ENCODE measurements around the gene S100A2.

Gene S100A2

GRCh38 chr1:153544453-153545066, 21.1 kb downstream of the S100A2 start:
- no peak for DNase-seq (ENCODE audit: low spot score)

DNA sequence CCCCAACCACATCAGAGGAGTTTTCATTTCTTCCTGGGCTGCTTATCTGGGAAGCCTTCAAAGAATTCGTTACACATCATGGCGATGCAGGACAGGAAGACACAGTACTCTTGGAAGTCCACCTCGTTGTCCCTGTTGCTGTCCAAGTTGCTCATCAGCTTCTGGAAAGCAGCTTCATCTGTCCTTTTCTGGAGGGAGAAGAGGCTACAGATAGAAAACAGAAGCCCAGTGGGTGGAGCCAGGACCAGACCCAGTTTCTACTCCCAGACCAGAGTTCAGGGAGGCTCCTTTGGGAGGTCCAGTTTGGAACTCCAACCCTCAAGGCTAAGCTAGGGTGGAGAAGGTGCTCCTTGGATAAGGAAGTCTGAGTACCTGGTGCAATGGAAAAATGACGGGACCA, 21.9 kb downstream of the S100A2 start:
- DNase-seq (ENCODE audit: low spot score), result no peak

GRCh38 chr1:153542956-153543711, 22.5 kb downstream of the S100A2 start:
- no peak for DNase-seq (ENCODE audit: low spot score)

DNA sequence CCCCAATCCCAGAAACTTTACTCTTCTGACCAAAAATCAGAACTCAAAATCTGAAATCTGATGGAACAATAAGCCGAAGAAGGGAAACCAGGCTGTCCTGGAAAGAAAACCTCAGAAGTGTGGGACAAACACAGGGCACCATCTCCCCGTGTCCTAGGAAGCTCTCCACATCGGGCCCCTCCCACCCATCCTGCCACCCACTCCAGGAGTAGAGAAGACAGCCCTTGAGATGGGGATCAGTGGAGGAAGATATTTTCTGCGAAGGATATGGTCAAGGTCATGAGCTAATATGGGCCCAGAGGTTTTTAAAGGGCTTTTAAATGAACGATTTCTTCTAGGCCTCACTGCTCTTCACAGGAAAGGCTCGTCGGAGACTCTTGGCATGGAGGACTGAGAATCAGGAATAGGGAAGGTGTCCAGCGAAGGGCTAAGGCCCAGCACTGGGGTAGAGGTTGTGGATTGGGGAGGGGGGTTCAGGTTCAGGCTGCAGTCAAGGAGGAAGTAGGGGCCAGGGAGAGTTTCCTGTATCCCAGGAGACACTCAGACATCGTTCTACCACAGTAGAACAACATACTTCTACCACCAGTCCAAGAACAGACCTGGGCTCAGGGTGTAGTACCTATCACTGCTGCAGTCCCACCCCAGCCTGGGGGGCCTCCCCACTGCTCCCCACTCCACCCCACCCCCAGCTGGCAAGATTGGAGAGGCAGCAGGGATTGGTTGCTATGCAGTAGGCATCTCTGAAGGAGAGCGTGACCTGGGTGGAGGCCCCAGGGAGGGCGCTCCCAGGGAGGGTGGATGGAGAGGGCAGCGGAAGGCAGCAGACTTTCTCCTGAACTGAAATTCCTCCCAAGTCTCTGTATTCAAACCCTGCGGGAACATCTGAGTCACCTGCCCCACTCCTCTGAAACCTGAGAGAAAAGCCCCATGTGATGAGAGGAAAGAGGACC, 23.7 kb downstream of the S100A2 start:
- no peak for DNase-seq (ENCODE audit: low spot score)

DNA sequence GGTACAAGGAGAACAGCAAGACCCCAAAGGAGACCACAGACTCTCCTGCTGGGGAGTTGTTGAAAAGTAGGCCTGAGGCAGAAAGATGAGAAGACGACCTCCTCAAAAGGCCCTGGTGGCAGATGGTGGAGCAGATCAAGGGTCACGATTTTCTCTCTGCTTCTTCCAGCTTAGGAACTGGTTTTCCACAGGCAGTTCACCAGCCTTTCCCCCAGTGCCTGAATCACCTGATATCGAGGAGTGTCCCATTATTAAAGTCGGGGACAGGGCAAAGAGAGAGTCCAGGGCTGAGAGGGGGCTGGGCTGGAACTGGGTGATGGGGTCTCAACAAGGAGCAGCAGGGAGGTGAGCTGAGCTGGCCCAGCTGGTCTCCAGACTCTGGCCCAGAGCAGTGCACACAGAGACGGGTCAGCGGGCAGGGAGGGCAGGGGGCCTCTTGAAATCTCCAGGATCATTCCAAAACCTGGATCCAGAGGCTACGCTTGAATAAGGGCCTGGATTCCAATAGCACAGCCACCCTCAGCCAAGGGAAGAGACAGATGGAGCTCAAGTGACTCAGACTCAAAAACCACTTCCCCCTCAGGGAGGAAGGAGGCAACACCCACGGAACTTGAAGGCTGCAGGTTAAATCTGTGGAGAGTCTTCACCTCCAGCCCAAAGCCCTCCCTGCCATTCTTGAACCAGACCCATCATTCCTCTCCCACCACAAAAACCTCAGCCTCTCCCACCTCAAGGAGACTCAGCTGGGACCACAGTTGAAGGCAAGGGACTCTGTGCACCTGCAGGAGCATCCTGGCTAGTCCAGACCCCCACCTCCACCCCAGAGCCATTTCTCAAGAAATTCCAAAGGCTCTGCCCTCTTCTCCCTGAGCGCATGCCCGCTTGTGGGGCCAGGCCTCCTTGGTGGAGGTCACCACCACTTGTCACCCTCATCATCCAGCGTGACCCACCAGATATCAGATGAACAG, 25.0 kb downstream of the S100A2 start, which contains the start of gene S100A5:
Gene S100A5 (minus strand): TSS at position 541 of the 968 bp plus-strand sequence. CDS start 743 bp downstream, outside the sequence.
- peak; percentile 51 for DNase-seq (ENCODE audit: low spot score)

DNA sequence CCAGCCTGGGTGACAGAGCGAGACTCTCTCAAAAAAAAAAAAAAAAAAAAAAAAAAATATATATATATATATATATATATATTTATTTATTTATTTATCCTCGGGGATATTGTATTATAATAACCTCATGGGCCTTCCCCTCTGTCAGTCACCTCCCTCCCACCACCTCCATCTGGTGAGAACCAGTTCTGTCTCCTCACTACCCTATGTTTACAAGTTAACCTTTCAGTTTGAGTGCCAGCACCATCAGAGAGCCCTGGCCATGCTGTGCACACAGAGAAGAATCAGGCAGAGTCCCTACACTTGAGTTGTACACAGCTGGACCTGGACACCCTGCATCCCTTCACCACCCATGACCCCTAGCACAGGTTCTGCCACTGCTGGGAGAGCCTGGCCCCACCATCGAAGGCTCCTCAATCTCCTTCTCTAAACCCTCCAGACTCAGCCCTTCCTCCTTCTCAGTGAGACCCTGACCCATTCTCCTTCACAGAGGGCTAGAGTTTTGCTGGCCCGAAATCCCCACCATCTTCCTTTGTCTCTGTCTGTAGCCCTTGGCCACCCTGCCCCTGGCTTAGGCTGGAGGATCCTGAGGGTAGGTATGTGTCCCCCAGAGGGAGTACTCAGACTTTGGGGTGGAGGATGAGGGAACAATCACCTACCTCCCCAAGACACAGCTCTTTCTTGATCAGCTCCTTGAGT, 26.1 kb downstream of the S100A2 start:
- no peak for DNase-seq (ENCODE audit: low spot score)

- peak; percentile 45 for DNase-seq (ENCODE audit: low spot score)
Measured at GRCh38 chr1:153538315-153538821, 27.3 kb downstream of the S100A2 start.

- no peak for DNase-seq (ENCODE audit: low spot score)
Measured at GRCh38 chr1:153537376-153537730, 28.3 kb downstream of the S100A2 start.

GRCh38 chr1:153536671-153537375, 28.8 kb downstream of the S100A2 start:
- no peak for DNase-seq (ENCODE audit: low spot score)

GRCh38 chr1:153536012-153536670, 29.5 kb downstream of the S100A2 start:
- peak; percentile 92 for DNase-seq (ENCODE audit: low spot score)

- DNase-seq (ENCODE audit: low spot score), result peak; percentile 49
Measured at GRCh38 chr1:153535242-153536011, 30.2 kb downstream of the S100A2 start, which contains the start of gene S100A6. S100A6 (minus strand) TSS chr1:153535991; CDS start chr1:153535339, 652 bp downstream.

GRCh38 chr1:153534925-153535241, 30.8 kb downstream of the S100A2 start:
- no peak for DNase-seq (ENCODE audit: low spot score)

DNA sequence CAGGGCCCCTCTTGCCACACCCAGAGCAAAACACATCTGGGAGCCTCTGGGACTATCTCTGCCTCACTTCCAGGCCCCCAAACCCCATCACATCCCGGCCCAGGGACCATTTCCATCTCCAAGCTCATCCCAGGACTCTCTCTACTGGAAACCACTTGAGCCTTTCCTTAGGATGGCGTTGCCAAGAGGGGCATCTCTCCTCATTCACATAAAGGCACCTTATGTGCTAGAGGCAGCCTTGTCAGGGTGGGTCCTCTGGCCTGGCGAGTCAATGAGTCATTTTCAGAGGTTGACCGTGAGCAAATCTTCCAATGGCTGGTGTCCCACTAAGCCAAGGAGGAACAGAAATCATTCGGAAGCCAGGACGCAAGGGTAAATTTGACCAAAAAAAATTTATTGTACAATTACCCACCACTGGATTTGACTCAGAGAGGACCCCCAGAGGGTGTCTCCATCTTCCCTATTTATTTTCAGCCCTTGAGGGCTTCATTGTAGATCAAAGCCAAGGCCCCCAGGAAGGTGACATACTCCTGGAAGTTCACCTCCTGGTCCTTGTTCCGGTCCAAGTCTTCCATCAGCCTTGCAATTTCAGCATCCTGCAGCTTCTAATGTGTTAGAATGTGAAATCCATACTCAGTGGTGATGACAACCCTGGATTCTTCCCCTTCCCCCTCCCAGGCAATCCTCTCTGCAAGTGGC, 31.3 kb downstream of the S100A2 start:
- DNase-seq (ENCODE audit: low spot score), result no peak

- DNase-seq (ENCODE audit: low spot score), result peak; percentile 88
Measured at GRCh38 chr1:153533689-153534201, 31.9 kb downstream of the S100A2 start.

GRCh38 chr1:153532769-153533599, 32.7 kb downstream of the S100A2 start:
- peak; percentile 90 for DNase-seq (ENCODE audit: low spot score)

- DNase-seq (ENCODE audit: low spot score), result no peak
Measured at GRCh38 chr1:153532181-153532580, 33.5 kb downstream of the S100A2 start.

DNA sequence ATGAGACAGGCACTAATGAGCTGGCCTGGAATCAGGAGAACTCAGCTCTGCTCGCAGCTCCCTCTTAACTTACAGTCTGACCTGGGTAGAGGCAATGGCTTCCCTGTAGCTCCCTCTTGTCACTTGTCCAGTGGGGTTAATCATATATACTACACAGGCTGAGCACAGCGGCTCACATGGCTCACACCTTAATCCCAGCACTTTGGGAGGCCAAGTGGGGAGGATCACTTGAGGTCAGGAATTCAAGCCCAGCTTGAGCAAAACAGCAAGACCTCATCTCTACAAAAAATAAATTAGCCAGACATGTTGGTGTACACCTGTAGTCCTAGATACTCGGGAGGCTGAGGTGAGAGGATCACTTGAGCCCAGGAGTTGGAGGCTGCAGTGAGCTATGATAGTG, 34.0 kb downstream of the S100A2 start:
- no peak for DNase-seq (ENCODE audit: low spot score)
